Measurements from ENCODE around the gene PEX10.

Gene PEX10

GRCh38 chr1:2363847-2364513, 48.4 kb downstream of the PEX10 start:
- H3K4me3 ChIP-seq (ENCODE audit: low read depth, low read length) = no peak overlapping the region
- no peak overlapping the region for H2AFZ ChIP-seq
- TF ChIP-seq, protein P1, sequence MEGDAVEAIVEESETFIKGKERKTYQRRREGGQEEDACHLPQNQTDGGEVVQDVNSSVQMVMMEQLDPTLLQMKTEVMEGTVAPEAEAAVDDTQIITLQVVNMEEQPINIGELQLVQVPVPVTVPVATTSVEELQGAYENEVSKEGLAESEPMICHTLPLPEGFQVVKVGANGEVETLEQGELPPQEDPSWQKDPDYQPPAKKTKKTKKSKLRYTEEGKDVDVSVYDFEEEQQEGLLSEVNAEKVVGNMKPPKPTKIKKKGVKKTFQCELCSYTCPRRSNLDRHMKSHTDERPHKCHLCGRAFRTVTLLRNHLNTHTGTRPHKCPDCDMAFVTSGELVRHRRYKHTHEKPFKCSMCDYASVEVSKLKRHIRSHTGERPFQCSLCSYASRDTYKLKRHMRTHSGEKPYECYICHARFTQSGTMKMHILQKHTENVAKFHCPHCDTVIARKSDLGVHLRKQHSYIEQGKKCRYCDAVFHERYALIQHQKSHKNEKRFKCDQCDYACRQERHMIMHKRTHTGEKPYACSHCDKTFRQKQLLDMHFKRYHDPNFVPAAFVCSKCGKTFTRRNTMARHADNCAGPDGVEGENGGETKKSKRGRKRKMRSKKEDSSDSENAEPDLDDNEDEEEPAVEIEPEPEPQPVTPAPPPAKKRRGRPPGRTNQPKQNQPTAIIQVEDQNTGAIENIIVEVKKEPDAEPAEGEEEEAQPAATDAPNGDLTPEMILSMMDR (IDR thresholded peaks at IDR 0.05) = no peak
- H3K79me2 ChIP-seq = no peaks in the 10 kb centered on the region
- no peaks in the 10 kb centered on the region for H3K4me1 ChIP-seq
- no peak overlapping the region for H3K9ac ChIP-seq
- no peaks in the 10 kb centered on the region for H3K36me3 ChIP-seq (ENCODE audit: control insufficient read depth, insufficient read depth, low read length)
- no peak overlapping the region for H3K27ac ChIP-seq
- H3K4me2 ChIP-seq (ENCODE audit: low read length) = no peak overlapping the region
- H3K9me3 ChIP-seq (ENCODE audit: control insufficient read depth, low read length) = no peaks in the 10 kb centered on the region
- no peaks in the 10 kb centered on the region for H3K27me3 ChIP-seq (ENCODE audit: control insufficient read depth, insufficient read depth, low read length)

DNA sequence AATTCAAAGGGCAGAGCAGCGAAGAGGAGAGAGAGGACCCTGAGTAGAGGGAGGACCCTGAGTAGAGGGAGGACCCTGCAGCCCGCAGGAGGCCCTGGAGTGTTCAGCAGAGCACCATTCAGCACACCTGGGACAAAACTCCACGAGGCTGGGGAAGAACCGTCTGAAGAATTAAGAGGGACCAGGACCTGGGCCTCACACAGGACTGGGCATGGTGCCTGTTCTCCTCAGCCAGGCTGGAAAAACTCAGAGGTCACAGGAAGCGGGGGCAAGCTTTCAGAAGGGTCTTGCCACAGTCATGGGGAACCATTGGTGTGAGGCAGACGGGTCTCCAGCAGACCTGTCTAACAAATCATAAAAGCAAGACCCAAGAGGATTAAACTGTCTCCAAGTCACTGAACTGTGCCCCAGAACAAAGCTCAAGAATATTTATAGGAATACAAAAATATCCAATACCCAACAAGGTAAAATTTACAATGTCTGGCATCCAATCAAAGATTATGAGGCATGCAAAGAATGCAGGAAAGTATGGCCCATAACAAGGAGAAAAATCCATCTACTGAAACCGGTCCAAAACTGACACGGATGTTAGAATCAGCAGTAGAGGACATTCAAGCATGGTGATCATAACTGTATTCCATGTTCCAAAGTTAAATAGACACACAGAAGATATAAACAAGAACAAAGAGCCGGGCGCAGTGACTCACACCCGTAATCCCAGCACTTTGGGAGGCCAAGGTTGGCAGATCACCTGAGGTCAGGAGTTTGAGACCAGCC, 51.6 kb downstream of the PEX10 start:
- no peaks in the 10 kb centered on the region for H3K36me3 ChIP-seq (ENCODE audit: control insufficient read depth, insufficient read depth, low read length)
- no peaks in the 10 kb centered on the region for H3K79me2 ChIP-seq
- no peak overlapping the region for H3K9ac ChIP-seq
- H3K4me2 ChIP-seq (ENCODE audit: low read length) = no peak overlapping the region
- no peaks in the 10 kb centered on the region for H3K9me3 ChIP-seq (ENCODE audit: control insufficient read depth, low read length)
- H3K27ac ChIP-seq = no peak overlapping the region
- no peaks in the 10 kb centered on the region for H3K27me3 ChIP-seq (ENCODE audit: control insufficient read depth, insufficient read depth, low read length)
- TF ChIP-seq, protein P1 (IDR thresholded peaks at IDR 0.05) = no peak
- H3K4me3 ChIP-seq (ENCODE audit: low read depth, low read length) = no peak overlapping the region
- no peak overlapping the region for H2AFZ ChIP-seq
- no peaks in the 10 kb centered on the region for H3K4me1 ChIP-seq

DNA sequence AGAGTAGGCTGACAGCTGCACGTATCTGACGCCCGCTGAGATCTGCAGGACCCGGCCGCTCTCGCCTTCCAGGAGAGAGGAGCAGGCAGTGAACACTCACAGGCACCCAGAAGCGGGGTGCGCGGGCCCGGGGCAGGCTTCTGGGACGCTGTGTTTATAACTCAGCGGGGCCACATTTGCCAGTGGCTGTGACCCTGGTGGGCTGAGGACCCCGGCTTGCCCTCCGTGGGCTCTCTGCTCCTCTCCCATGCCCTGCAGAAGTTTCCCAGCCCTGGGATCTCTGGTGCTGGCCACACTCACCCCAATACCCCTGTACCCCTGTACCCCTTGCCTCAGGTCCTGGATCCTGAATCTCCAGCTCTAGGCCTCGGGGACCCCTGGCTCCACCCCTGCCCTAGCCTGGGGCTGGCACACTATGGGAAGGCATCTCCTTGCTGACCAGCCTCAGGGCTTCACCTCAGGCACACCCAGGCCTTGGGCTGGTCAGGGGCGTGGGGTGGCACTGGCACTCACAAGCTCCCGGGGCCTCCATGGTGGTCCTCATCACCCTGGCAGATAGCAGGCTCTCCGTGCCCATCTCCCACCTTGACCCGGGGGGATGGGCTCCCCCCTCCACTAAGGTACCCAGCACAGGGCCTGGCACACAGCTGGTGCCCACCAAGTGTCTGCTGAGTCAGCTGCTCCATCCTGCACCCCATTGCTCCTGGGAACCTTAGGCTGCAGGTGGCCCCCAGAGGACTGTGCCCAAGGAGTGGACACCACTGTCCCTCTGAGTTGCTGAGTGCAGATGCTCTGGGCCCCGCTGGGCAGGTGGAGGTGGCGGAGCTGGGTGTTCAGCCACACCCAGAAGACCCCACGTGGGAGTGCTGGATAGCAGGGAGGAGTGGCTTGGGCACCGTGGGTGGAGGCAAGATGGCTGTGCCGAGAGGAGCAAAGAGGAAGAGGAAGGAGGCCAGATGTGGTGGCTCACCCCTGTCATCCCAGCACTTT, 53.4 kb downstream of the PEX10 start:
- TF ChIP-seq, protein P1 (IDR thresholded peaks at IDR 0.05) = no peak
- Histone ChIP-seq H2AFZ (no peak overlapping the region), H3K4me1 (no peaks in the 10 kb centered on the region), H3K27me3 (ENCODE audit: control insufficient read depth, insufficient read depth, low read length) (no peaks in the 10 kb centered on the region), H3K4me3 (ENCODE audit: low read depth, low read length) (no peak overlapping the region), H3K36me3 (ENCODE audit: control insufficient read depth, insufficient read depth, low read length) (no peaks in the 10 kb centered on the region), H3K9ac (no peak overlapping the region), H3K27ac (no peak overlapping the region), H3K79me2 (no peaks in the 10 kb centered on the region), H3K9me3 (ENCODE audit: control insufficient read depth, low read length) (no peaks in the 10 kb centered on the region), H3K4me2 (ENCODE audit: low read length) (no peak overlapping the region)

DNA sequence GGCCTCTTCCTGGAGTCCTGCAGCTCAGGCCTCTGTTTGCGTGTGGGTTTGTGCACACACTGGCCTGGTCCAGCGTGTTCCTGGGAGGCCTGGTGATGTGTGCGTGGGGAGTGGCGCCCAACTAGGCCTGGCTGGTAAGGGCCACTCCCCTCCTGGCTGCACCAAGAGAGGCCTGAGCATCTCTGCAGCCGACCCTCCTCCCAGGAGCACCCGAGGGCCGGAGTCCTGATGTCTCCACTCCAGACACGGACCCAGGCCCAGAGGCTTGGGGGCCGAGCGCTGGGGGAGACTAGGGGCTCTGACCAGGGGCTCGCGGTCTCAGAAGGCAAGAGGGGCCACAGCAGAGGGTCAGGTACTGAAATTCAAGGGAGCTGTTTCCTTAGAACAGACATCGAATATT, 54.3 kb downstream of the PEX10 start:
- H3K27ac ChIP-seq = no peak overlapping the region
- no peaks in the 10 kb centered on the region for H3K27me3 ChIP-seq (ENCODE audit: control insufficient read depth, insufficient read depth, low read length)
- no peak overlapping the region for H3K9ac ChIP-seq
- H3K36me3 ChIP-seq (ENCODE audit: control insufficient read depth, insufficient read depth, low read length) = no peaks in the 10 kb centered on the region
- no peaks in the 10 kb centered on the region for H3K79me2 ChIP-seq
- H3K9me3 ChIP-seq (ENCODE audit: control insufficient read depth, low read length) = no peaks in the 10 kb centered on the region
- H3K4me1 ChIP-seq = no peaks in the 10 kb centered on the region
- no peak overlapping the region for H3K4me2 ChIP-seq (ENCODE audit: low read length)
- H2AFZ ChIP-seq = no peak overlapping the region
- H3K4me3 ChIP-seq (ENCODE audit: low read depth, low read length) = no peak overlapping the region
- TF ChIP-seq, protein P1 (IDR thresholded peaks at IDR 0.05) = no peak
